ENCODE results near the gene PIWIL4. TPM values are rescaled to one million over a fixed set of nuclear protein-coding genes. Genes with fewer than 3 reads are reported as not detected.

The PIWIL4 gene
- total RNA-seq, 1 experiment from 2014 or later, result not detected

- Mint-ChIP-seq H3K27me3 (ENCODE audit: low read depth) (peaks cover 3% of the 10 kb centered on the region; the same call in 1 of the 2 replicates), H3K4me1 (no peaks in the 10 kb centered on the region; a peak in 1 of 4 replicates), H3K36me3 (ENCODE audit: insufficient read depth in 1 of 3, low read depth in 3 of 3) (no peaks in the 10 kb centered on the region), H3K27ac (no peak overlapping the region), H3K9me3 (no peaks in the 10 kb centered on the region), H3K4me3 (no peak overlapping the region)
- no peaks in the 10 kb centered on the region for H3K79me2 ChIP-seq (ENCODE audit: insufficient read depth, low read length)
- no peaks in the 10 kb centered on the region for H3K4me1 ChIP-seq (ENCODE audit: insufficient read depth, low read length)
- no peak overlapping the region for H2BK15ac ChIP-seq (ENCODE audit: low read depth, low read length)
- H3K9ac ChIP-seq (ENCODE audit: extremely low read depth, insufficient read length, low read length), result no peak overlapping the region
- no peak overlapping the region for H4K91ac ChIP-seq (ENCODE audit: insufficient read length, low read depth, low read length)
- no peak overlapping the region for H3K4ac ChIP-seq (ENCODE audit: low read depth, low read length)
- H2BK12ac ChIP-seq (ENCODE audit: insufficient read length, low read depth, low read length), result no peak overlapping the region
- no peak overlapping the region for H3K56ac ChIP-seq (ENCODE audit: insufficient read length, low read depth, low read length)
- H3K23me2 ChIP-seq (ENCODE audit: insufficient read length, low read depth, low read length, poor library complexity, severe bottlenecking), result no peaks in the 10 kb centered on the region
- no peak overlapping the region for H3K4me2 ChIP-seq (ENCODE audit: insufficient read depth, insufficient read length, low read length)
- H4K20me1 ChIP-seq (ENCODE audit: control insufficient read depth, insufficient read depth, insufficient read length), result no peaks in the 10 kb centered on the region
- H3K79me1 ChIP-seq (ENCODE audit: insufficient read depth, low read depth, low read length, poor library complexity, severe bottlenecking), result no peaks in the 10 kb centered on the region
- H3K14ac ChIP-seq (ENCODE audit: insufficient read depth, low read length), result no peak overlapping the region
- H4K5ac ChIP-seq (ENCODE audit: insufficient read length, low read depth, low read length), result no peak overlapping the region
- no peak for DNase-seq
- H3K9me3 ChIP-seq (ENCODE audit: control insufficient read depth, low read depth, low read length), result no peaks in the 10 kb centered on the region
- H2AK5ac ChIP-seq (ENCODE audit: insufficient read length, low read length), result no peak overlapping the region
- H3K27ac ChIP-seq (ENCODE audit: insufficient read length, low read depth, low read length), result no peak overlapping the region
- TF ChIP-seq CTCF (conservative IDR thresholded peaks at IDR 0.05), result no peak
- no peak overlapping the region for H2AFZ ChIP-seq (ENCODE audit: low read length)
- no peaks in the 10 kb centered on the region for H3K27me3 ChIP-seq (ENCODE audit: insufficient read depth, low read length)
- H3T11ph ChIP-seq (ENCODE audit: low read length), result no peak overlapping the region
- H3K18ac ChIP-seq (ENCODE audit: insufficient read length, low read depth, low read length), result no peak overlapping the region
- no peak overlapping the region for H2BK120ac ChIP-seq (ENCODE audit: low read depth, low read length, poor library complexity, severe bottlenecking)
- no peak overlapping the region for H2BK5ac ChIP-seq (ENCODE audit: insufficient read length, low read length)
- no CpG with 5 or more reads among the region's 6 CpGs for WGBS (ENCODE audit: extremely low coverage, insufficient read length, low lambda C conversion rate)
- no peak overlapping the region for H4K8ac ChIP-seq (replicated peaks; ENCODE audit: insufficient read length, low read depth, low read length)
- H2BK20ac ChIP-seq (ENCODE audit: low read depth, low read length, poor library complexity, severe bottlenecking), result no peak overlapping the region
- H3K23ac ChIP-seq (ENCODE audit: insufficient read length, low read depth, low read length), result no peak overlapping the region
Observed at GRCh38 chr11:94533696-94534630, 33.2 kb upstream of the PIWIL4 start.
